ENCODE data around the gene CRHR2.

CRHR2 gene

GRCh38 chr7:30728591-30729100 lies 46.4 kb upstream of the CRHR2 start:
- Histone ChIP-seq H3K4me1 (ENCODE audit: control insufficient read depth in 1 of 2, insufficient read depth in 1 of 2, low read depth in 1 of 2, low read length in 1 of 2) (no peaks in the 10 kb centered on the region), H3K36me3 (no peaks in the 10 kb centered on the region), H3K9me3 (no peaks in the 10 kb centered on the region), H3K4me3 (ENCODE audit: low read depth in 1 of 2, low read length in 1 of 2) (no peak overlapping the region), H3K27ac (no peak overlapping the region), H3K27me3 (peaks cover 5% of the 10 kb centered on the region)
- TF ChIP-seq CTCF (IDR thresholded peaks at IDR 0.05), result no peak

GRCh38 chr7:30727061-30727945 lies 45.0 kb upstream of the CRHR2 start:
- Histone ChIP-seq H3K9me3 (no peaks in the 10 kb centered on the region), H3K4me1 (ENCODE audit: control insufficient read depth in 1 of 2, insufficient read depth in 1 of 2, low read depth in 1 of 2, low read length in 1 of 2) (no peaks in the 10 kb centered on the region), H3K27me3 (peaks cover 5% of the 10 kb centered on the region), H3K36me3 (no peaks in the 10 kb centered on the region), H3K4me3 (ENCODE audit: low read depth in 1 of 2, low read length in 1 of 2) (no peak overlapping the region), H3K27ac (no peak overlapping the region)
- TF ChIP-seq CTCF (IDR thresholded peaks at IDR 0.05), result no peak

- Histone ChIP-seq H3K27me3 (peaks cover 2% of the 10 kb centered on the region), H3K4me1 (ENCODE audit: control insufficient read depth in 1 of 2, insufficient read depth in 1 of 2, low read depth in 1 of 2, low read length in 1 of 2) (no peaks in the 10 kb centered on the region), H3K36me3 (no peaks in the 10 kb centered on the region), H3K9me3 (no peaks in the 10 kb centered on the region), H3K4me3 (ENCODE audit: low read depth in 1 of 2, low read length in 1 of 2) (no peak overlapping the region), H3K27ac (no peak overlapping the region)
- no peak for TF ChIP-seq CTCF (IDR thresholded peaks at IDR 0.05)
These were observed 44.2 kb upstream of the CRHR2 start for GRCh38 chr7:30726296-30727006.

GRCh38 chr7:30723776-30724175 lies 41.5 kb upstream of the CRHR2 start:
- Histone ChIP-seq H3K36me3 (no peaks in the 10 kb centered on the region), H3K9me3 (no peaks in the 10 kb centered on the region), H3K4me1 (ENCODE audit: control insufficient read depth in 1 of 2, insufficient read depth in 1 of 2, low read depth in 1 of 2, low read length in 1 of 2) (no peaks in the 10 kb centered on the region), H3K27ac (no peak overlapping the region), H3K4me3 (ENCODE audit: low read depth in 1 of 2, low read length in 1 of 2) (no peak overlapping the region), H3K27me3 (no peaks in the 10 kb centered on the region)
- TF ChIP-seq CTCF (IDR thresholded peaks at IDR 0.05), result no peak

- Histone ChIP-seq H3K27ac (no peak overlapping the region), H3K4me1 (ENCODE audit: control insufficient read depth in 1 of 2, insufficient read depth in 1 of 2, low read depth in 1 of 2, low read length in 1 of 2) (no peaks in the 10 kb centered on the region), H3K9me3 (no peaks in the 10 kb centered on the region), H3K4me3 (ENCODE audit: low read depth in 1 of 2, low read length in 1 of 2) (no peak overlapping the region), H3K27me3 (no peaks in the 10 kb centered on the region), H3K36me3 (no peaks in the 10 kb centered on the region)
- TF ChIP-seq CTCF (IDR thresholded peaks at IDR 0.05), result no peak
These were observed 40.4 kb upstream of the CRHR2 start for GRCh38 chr7:30722671-30723070.

All from neutrophil (primary cell).